Epithelial cell of proximal tubule (primary cell): Measurements from ENCODE around the gene RMND5A. TPM values are rescaled to one million over a fixed set of nuclear protein-coding genes. Genes with fewer than 3 reads are reported as not detected.

Source experiments
- DNase-seq: peaks from one replicate; pipeline ENCODE4 v3.0.0-alpha.2; 2011; ENCODE audit warnings: low read depth
- H3K4me3 ChIP-seq: 2 replicates; pipeline ENCODE4 v1.5.1; 2011; ENCODE audit warnings: low read depth, mild to moderate bottlenecking, low read length
- total RNA-seq: library from RNA; depleted of rRNA; stranded (reverse); fragments of >200 nt; gene quantifications from 2 replicates; pipeline ENCODE4 v1.2.3, GENCODE V29; 2015
- TF ChIP-seq, protein P1 (sequence below): conservative IDR thresholded peaks from 2 replicates; pipeline ENCODE4 v1.5.1; 2012; ENCODE audit warnings: low read depth, mild to moderate bottlenecking, low read length

Gene RMND5A
- total RNA-seq, 1 donor from 2014 or later, result 20.5 TPM

DNA sequence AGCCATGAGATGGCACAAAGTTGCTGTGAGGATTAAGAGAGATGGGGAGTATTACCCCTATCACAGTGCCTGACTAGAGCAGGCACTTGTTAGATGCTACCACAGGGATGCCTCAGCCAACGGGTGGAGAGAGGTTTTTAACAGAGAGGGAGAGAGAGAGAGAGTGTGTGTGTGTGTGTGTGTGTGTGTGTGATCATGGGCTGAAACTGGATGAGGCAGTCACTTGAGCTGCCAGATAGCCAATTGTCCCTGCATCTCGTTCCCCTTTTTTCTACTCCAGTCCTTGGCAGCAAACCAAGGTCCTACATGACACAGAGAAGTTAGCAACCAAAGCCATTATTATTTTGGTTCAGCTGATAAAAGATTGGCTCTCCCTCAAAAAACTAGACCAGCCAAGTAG is 67.6 kb downstream of the RMND5A start:
- no peak overlapping the region for H3K4me3 ChIP-seq
- TF ChIP-seq, protein P1, sequence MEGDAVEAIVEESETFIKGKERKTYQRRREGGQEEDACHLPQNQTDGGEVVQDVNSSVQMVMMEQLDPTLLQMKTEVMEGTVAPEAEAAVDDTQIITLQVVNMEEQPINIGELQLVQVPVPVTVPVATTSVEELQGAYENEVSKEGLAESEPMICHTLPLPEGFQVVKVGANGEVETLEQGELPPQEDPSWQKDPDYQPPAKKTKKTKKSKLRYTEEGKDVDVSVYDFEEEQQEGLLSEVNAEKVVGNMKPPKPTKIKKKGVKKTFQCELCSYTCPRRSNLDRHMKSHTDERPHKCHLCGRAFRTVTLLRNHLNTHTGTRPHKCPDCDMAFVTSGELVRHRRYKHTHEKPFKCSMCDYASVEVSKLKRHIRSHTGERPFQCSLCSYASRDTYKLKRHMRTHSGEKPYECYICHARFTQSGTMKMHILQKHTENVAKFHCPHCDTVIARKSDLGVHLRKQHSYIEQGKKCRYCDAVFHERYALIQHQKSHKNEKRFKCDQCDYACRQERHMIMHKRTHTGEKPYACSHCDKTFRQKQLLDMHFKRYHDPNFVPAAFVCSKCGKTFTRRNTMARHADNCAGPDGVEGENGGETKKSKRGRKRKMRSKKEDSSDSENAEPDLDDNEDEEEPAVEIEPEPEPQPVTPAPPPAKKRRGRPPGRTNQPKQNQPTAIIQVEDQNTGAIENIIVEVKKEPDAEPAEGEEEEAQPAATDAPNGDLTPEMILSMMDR, result no peak
- DNase-seq, result no peak

- DNase-seq, result no peak
- no peak overlapping the region for H3K4me3 ChIP-seq
- TF ChIP-seq, protein P1, result no peak
These were observed 68.1 kb downstream of the RMND5A start for GRCh38 chr2:86788165-86788564.

- H3K4me3 ChIP-seq, result no peak overlapping the region
- TF ChIP-seq, protein P1, result no peak
- DNase-seq, result no peak
These were observed 69.0 kb downstream of the RMND5A start for GRCh38 chr2:86788881-86789686.

- DNase-seq, result no peak
- TF ChIP-seq, protein P1, result no peak
- no peak overlapping the region for H3K4me3 ChIP-seq
These were observed 69.6 kb downstream of the RMND5A start for GRCh38 chr2:86789687-86790133.

DNA sequence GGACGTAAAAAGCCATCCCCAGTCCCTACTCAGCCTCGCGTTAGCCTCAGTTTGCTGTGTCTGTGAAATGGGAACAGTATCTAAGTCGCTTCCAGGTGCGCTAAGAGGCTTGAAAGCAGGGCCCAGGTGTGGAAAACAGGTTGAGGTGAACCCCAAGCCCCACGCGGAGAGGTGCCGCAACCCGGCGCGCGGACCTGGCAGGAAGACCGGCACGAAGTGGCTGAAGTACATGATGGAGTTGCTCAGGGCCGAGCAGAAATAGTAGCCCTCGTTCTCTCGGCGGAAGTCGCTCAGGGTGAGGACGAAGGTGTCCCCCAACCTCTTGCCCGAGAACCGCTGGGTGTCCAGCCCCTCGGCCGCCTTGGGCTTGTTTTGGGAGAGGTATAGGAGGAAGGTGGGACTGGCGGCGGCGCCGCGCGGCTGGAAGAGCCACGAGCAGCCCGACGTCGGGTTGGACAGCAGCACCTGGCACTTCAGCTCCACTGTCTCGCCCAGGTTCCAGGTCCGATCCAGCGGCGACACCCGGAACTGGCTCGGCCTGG is 70.1 kb downstream of the RMND5A start:
- DNase-seq, result no peak
- H3K4me3 ChIP-seq, result no peak overlapping the region
- TF ChIP-seq, protein P1, result no peak

GRCh38 chr2:86790676-86791572 is 70.8 kb downstream of the RMND5A start, which contains the start of gene CD8A:
CD8A (minus strand) TSS chr2:86790913; CDS start chr2:86790825, 88 bp downstream.
- DNase-seq, result no peak
- peak within 1 kb of the TSS; percentile 16 for H3K4me3 ChIP-seq
- TF ChIP-seq, protein P1, result no peak
